Esophagus squamous epithelium (tissue), 4 donors: Measurements from ENCODE around the gene THOC7.

ENCODE experiments used
- CTCF ChIP-seq, 6 experiments: fragments of 450-650 bp in 4 of 6; fragments of 200-600 bp in 2 of 6; sonication (generic) in 2 of 6; IDR thresholded peaks; one replicate each; pipeline ENCODE4 v1.5.1; 2016 to 2019; ENCODE audit warnings: antibody characterized with exemption in 6 of 6, mild to moderate bottlenecking in 4 of 6, moderate library complexity in 4 of 6
- POLR2A ChIP-seq, 4 donors: fragments of 450-650 bp; IDR thresholded peaks; one replicate each; pipeline ENCODE4 v1.6.1; 2017; ENCODE audit warnings: antibody characterized with exemption in 4 of 4, mild to moderate bottlenecking in 4 of 4, moderate library complexity in 3 of 4

- TF ChIP-seq CTCF (IDR thresholded peaks at IDR 0.05) (no peak), POLR2A (IDR thresholded peaks at IDR 0.05) (no peak)
These were observed 46.4 kb downstream of the THOC7 start for GRCh38 chr3:63817225-63817624.
